IMR-90 (cell line): Measurements from ENCODE around the gene ATP10A. TPM values are rescaled to one million over a fixed set of nuclear protein-coding genes. Genes with fewer than 3 reads are reported as not detected.
A peak's percentile ranks its signal among the peaks of the same experiment; 100 is the strongest.

Experiments used
- ATAC-seq: fragments of 200-7000 bp; cut with Tn5 transposase; 2 replicates; pipeline ENCODE4 v1.9.1; 2020; ENCODE audit warnings: low read depth, mild to moderate bottlenecking, moderate library complexity
- BruUV-seq: library from RNA; stranded (reverse); fragments of 400-500 nt; replicated peaks from 2 replicates; lab custom pipeline; 2021; lab: Mats Ljungman, UMichigan
- CTCF ChIA-PET: fragments of 300-600 bp; formaldehyde crosslinking; extraction: SDS; loops from one replicate; lab custom pipeline; 2021; ENCODE audit warnings: antibody characterized with exemption; lab: Yijun Ruan, JAX
- POLR2A ChIA-PET: fragments of 300-600 bp; sonication (Branson Sonifier 250); formaldehyde crosslinking; loops from one replicate; lab custom pipeline; 2022; ENCODE audit warnings: antibody characterized with exemption; ENCODE audit not compliant: unreplicated experiment; lab: Charles Lee
- DNase-seq: peaks from one replicate; pipeline ENCODE4 v3.0.0; 2013
- H2AFZ ChIP-seq: replicated peaks from 2 replicates; pipeline ENCODE3; 2013; ENCODE audit warnings: low read length, mild to moderate bottlenecking; ENCODE audit not compliant: poor library complexity
- H2AK5ac ChIP-seq: 2 replicates; pipeline ENCODE4 v1.6.1; 2013; ENCODE audit warnings: low read depth, low read length, inconsistent platforms
- H2AK9ac ChIP-seq: replicated peaks from 2 replicates; pipeline ENCODE3; 2013; ENCODE audit warnings: mild to moderate bottlenecking, low read depth, low read length, moderate library complexity; ENCODE audit not compliant: poor library complexity
- H2BK120ac ChIP-seq: 2 replicates; pipeline ENCODE4 v1.6.1; 2013; ENCODE audit warnings: low read depth, low read length, inconsistent platforms
- H2BK15ac ChIP-seq: 3 replicates; pipeline ENCODE4 v1.6.1; 2013; ENCODE audit warnings: low read depth, low read length, inconsistent platforms
- H2BK20ac ChIP-seq: 2 replicates; pipeline ENCODE4 v1.6.1; 2013; ENCODE audit warnings: low read depth, mild to moderate bottlenecking, inconsistent platforms, low read length, moderate library complexity
- H2BK5ac ChIP-seq: 2 replicates; pipeline ENCODE4 v1.6.1; 2013; ENCODE audit warnings: mild to moderate bottlenecking, low read depth, low read length, inconsistent platforms; ENCODE audit not compliant: poor library complexity, severe bottlenecking
- H3K14ac ChIP-seq: replicated peaks from 2 replicates; pipeline ENCODE4 v1.6.1; 2013; ENCODE audit warnings: low read depth, low read length, inconsistent platforms
- H3K18ac ChIP-seq: 2 replicates; pipeline ENCODE4 v1.6.1; 2013; ENCODE audit warnings: low read depth, low read length, control low read depth
- H3K23ac ChIP-seq: 2 replicates; pipeline ENCODE4 v1.6.1; 2013; ENCODE audit warnings: low read depth, low read length, inconsistent platforms
- H3K27ac ChIP-seq: 2 replicates; pipeline ENCODE4 v1.5.1; 2013; ENCODE audit warnings: mild to moderate bottlenecking, control low read depth, low read length; ENCODE audit not compliant: insufficient read depth
- H3K27me3 ChIP-seq: 2 replicates; pipeline ENCODE4 v1.6.1; 2013; ENCODE audit warnings: low read length; ENCODE audit not compliant: control insufficient read depth, insufficient read depth
- H3K36me3 ChIP-seq: 2 replicates; pipeline ENCODE4 v1.6.1; 2013; ENCODE audit warnings: low read length, mixed read lengths; ENCODE audit not compliant: control insufficient read depth, insufficient read depth
- H3K4ac ChIP-seq: 2 replicates; pipeline ENCODE4 v1.6.1; 2013; ENCODE audit warnings: low read depth, low read length, inconsistent platforms
- H3K4me1 ChIP-seq: 2 replicates; pipeline ENCODE4 v1.6.1; 2013; ENCODE audit warnings: low read length, mixed read lengths; ENCODE audit not compliant: control insufficient read depth, insufficient read depth
- H3K4me2 ChIP-seq: 2 replicates; pipeline ENCODE4 v1.6.1; 2013; ENCODE audit warnings: low read depth, mild to moderate bottlenecking, control low read depth, low read length, moderate library complexity
- H3K4me3 ChIP-seq: 2 replicates; pipeline ENCODE4 v1.5.1; 2013; ENCODE audit warnings: low read depth, mild to moderate bottlenecking, control low read depth, low read length, moderate library complexity; ENCODE audit not compliant: insufficient read depth
- H3K56ac ChIP-seq: 2 replicates; pipeline ENCODE4 v1.6.1; 2013; ENCODE audit warnings: low read length, inconsistent platforms; ENCODE audit not compliant: insufficient read depth; ENCODE audit errors: extremely low read depth
- H3K79me1 ChIP-seq, 2 experiments: 2 replicates each; pipeline ENCODE4 v1.6.1; 2013; ENCODE audit warnings: low read length in 2 of 2, inconsistent platforms in 1 of 2, low read depth in 1 of 2
- H3K9ac ChIP-seq: 2 replicates; pipeline ENCODE4 v1.6.1; 2013; ENCODE audit warnings: low read depth, low read length, control low read depth
- H3K9me1 ChIP-seq: 2 replicates; pipeline ENCODE4 v1.6.1; 2013; ENCODE audit warnings: low read length, inconsistent platforms; ENCODE audit not compliant: insufficient read depth
- H3K9me3 ChIP-seq: 2 replicates; pipeline ENCODE4 v1.6.1; 2013; ENCODE audit warnings: low read length; ENCODE audit not compliant: control insufficient read depth, insufficient read depth
- H4K20me1 ChIP-seq: 2 replicates; pipeline ENCODE4 v1.6.1; 2013; ENCODE audit warnings: low read length, inconsistent platforms; ENCODE audit not compliant: insufficient read depth
- H4K5ac ChIP-seq: 2 replicates; pipeline ENCODE4 v1.6.1; 2013; ENCODE audit warnings: mild to moderate bottlenecking, low read depth, low read length, control low read depth
- H4K8ac ChIP-seq, 2 experiments: 2 replicates each; pipeline ENCODE4 v1.6.1; 2013; ENCODE audit warnings: low read depth in 2 of 2, low read length in 2 of 2, control low read depth in 1 of 2, inconsistent platforms in 1 of 2
- H4K91ac ChIP-seq: 2 replicates; pipeline ENCODE4 v1.6.1; 2013; ENCODE audit warnings: low read depth, low read length, inconsistent platforms; ENCODE audit not compliant: insufficient read depth
- CEBPB ChIP-seq: IDR thresholded peaks from 2 replicates; pipeline ENCODE4 v1.6.1; 2012; ENCODE audit warnings: low read depth, low read length, improper control_type of control experiment
- WGBS, 2 experiments: methylation state at CpG; one replicate each; pipeline versions ENCODE4 v1.1.5 to v1.1.7; 2013; ENCODE audit warnings: missing lambda C conversion rate in 2 of 2; ENCODE audit not compliant: insufficient read length in 1 of 2; ENCODE audit errors: extremely low coverage in 2 of 2; 5-methylcytosine and 5-hydroxymethylcytosine counted together
- dilution Hi-C: fragments of 300-500 bp; cut with HindIII; formaldehyde crosslinking; loops from one replicate; pipeline ENCODE4 v1.14.3; 2018; ENCODE audit warnings: low sequenced_read_pairs; ENCODE audit not compliant: unreplicated experiment
- in situ Hi-C: fragments of 300-500 bp; cut with MboI; formaldehyde crosslinking; loops from 3 replicates; pipeline ENCODE4 v1.14.3; 2019; ENCODE audit warnings: low sequenced_read_pairs, inconsistent platforms, mixed read lengths
- intact Hi-C: fragments of 100-400 bp; cut with micrococcal nuclease; formaldehyde crosslinking; loops from 2 replicates; pipeline ENCODE4 v1.10.0; 2022
- polyA plus RNA-seq, 3 experiments: library from polyadenylated mRNA; depleted of rRNA; stranded (reverse); fragments of >200 nt; gene quantifications; 2 replicates each; pipeline ENCODE4 v1.2.3, GENCODE V29; 2012; ENCODE audit warnings: low replicate concordance in 1 of 3
- total RNA-seq: library from RNA; depleted of rRNA; stranded (reverse); fragments of >200 nt; gene quantifications from 2 replicates; pipeline ENCODE4 v1.2.3, GENCODE V29; 2012
- TF ChIP-seq, protein P1 (sequence below): fragments of 150-350 bp; IDR thresholded peaks from 2 replicates; pipeline ENCODE4 v1.6.1; 2016; ENCODE audit warnings: low read depth, mild to moderate bottlenecking, low read length, moderate library complexity, borderline replicate concordance

Gene ATP10A
- total and polyA plus RNA-seq, 2 of the 4 experiments (the other 2 are of a cell fraction), result 13.8 to 16.0 TPM

DNA sequence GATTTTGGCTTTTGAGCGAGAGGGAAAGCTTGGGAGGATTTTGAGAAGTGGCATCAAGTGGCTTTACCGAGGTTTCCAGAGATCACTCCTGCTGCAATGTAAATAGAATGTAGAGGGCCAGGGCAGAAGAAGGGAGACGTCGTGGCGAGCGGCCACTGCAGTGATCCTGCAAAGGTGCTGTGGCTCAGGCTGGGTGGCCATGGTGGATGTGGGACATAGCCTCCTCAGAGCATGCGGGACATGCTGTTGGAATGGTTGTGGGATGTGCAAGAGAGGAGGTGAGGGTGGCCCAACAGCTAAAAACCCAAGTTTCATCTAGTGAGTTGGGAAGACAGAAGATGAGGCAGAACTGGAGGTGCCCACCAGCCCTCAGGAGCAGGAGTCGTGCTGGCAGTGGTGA lies 3.1 kb upstream of the ATP10A start:
- TF ChIP-seq, protein P1, sequence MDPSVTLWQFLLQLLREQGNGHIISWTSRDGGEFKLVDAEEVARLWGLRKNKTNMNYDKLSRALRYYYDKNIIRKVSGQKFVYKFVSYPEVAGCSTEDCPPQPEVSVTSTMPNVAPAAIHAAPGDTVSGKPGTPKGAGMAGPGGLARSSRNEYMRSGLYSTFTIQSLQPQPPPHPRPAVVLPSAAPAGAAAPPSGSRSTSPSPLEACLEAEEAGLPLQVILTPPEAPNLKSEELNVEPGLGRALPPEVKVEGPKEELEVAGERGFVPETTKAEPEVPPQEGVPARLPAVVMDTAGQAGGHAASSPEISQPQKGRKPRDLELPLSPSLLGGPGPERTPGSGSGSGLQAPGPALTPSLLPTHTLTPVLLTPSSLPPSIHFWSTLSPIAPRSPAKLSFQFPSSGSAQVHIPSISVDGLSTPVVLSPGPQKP, result no peak
- TF ChIP-seq CEBPB, result no peak
- WGBS, 2 experiments, result 96% methylated on average over 5 of the region's 8 CpGs; no CpG with 5 or more reads in 1 of the 2 experiments
- Histone ChIP-seq H2AFZ (no peak overlapping the region), H3K23ac (no peak overlapping the region), H3K4me2 (no peak overlapping the region), H2BK5ac (no peak overlapping the region), H2BK120ac (no peak overlapping the region), H3K9me1 (peaks cover 7% of the 10 kb centered on the region; the same call in 1 of the 2 replicates), H2BK15ac (no peak overlapping the region), H3K27me3 (no peaks in the 10 kb centered on the region), H3K4ac (no peak overlapping the region), H3K56ac (no peak overlapping the region), H2BK20ac (no peak overlapping the region), H2AK5ac (peak overlapping the region; percentile 33; the same call in 1 of the 2 replicates), H3K9ac (no peak overlapping the region), H2AK9ac (no peak overlapping the region), H3K36me3 (no peaks in the 10 kb centered on the region), H4K20me1 (no peaks in the 10 kb centered on the region), H3K4me1 (peaks cover 5% of the 10 kb centered on the region), H3K9me3 (no peaks in the 10 kb centered on the region), H3K18ac (no peak overlapping the region), H3K4me3 (no peak overlapping the region), H3K79me1 (peaks cover 11 to 30% of the 10 kb centered on the region in 2 experiments; a peak in 3 of 4 replicates), H3K14ac (no peak overlapping the region), H4K5ac (no peak overlapping the region), H4K8ac (no peak overlapping the region), H3K27ac (no peak overlapping the region), H4K91ac (no peak overlapping the region)
- ATAC-seq (no peak), DNase-seq (no peak)
- CTCF ChIA-PET, result no interaction called here
- in situ Hi-C loops (no loop called here), intact Hi-C loops (no loop called here), dilution Hi-C loops (no loop called here)
- POLR2A ChIA-PET, result no interaction called here
- BruUV-seq, result no TSS peak
